NCI-H2227 treated with DMSO at 0.1 percent for 48 hours (cell line): Measurements from ENCODE around the gene CAMSAP1.
"Not testable (repeated sequence)": the region's sequence is repeated elsewhere in the genome, so short reads cannot be mapped to it uniquely, and the experiment has no call there.

Experiments
- DNase-seq: peaks from one replicate; lab custom pipeline; 2025; lab: John Stamatoyannopoulos, UW

CAMSAP1 gene

GRCh38 chr9:135907431-135908092 lies at the start of gene CAMSAP1:
CAMSAP1 (minus strand) TSS chr9:135907546; CDS start chr9:135907159, 387 bp downstream.
- DNase-seq = peak; percentile 88

GRCh38 chr9:135956802-135957174 lies 49.4 kb upstream of the CAMSAP1 start:
- no peak for DNase-seq

GRCh38 chr9:135955934-135956801 lies 48.8 kb upstream of the CAMSAP1 start:
- DNase-seq = no peak

- DNase-seq = no peak
These were observed 45.4 kb upstream of the CAMSAP1 start for GRCh38 chr9:135952664-135953206.

- no peak for DNase-seq
These were observed 44.7 kb upstream of the CAMSAP1 start for GRCh38 chr9:135951889-135952663.

- DNase-seq = not testable (repeated sequence)
These were observed 44.0 kb upstream of the CAMSAP1 start for GRCh38 chr9:135951310-135951709.

- DNase-seq = not testable (repeated sequence)
These were observed 43.5 kb upstream of the CAMSAP1 start for GRCh38 chr9:135950841-135951240.

GRCh38 chr9:135950135-135950682 lies 42.9 kb upstream of the CAMSAP1 start:
- DNase-seq = no peak

GRCh38 chr9:135949501-135950134 lies 42.3 kb upstream of the CAMSAP1 start:
- DNase-seq = no peak

- no peak for DNase-seq
These were observed 41.6 kb upstream of the CAMSAP1 start for GRCh38 chr9:135948968-135949367.

GRCh38 chr9:135948446-135948845 lies 41.1 kb upstream of the CAMSAP1 start:
- DNase-seq = no peak

GRCh38 chr9:135947582-135947981 lies 40.2 kb upstream of the CAMSAP1 start:
- no peak for DNase-seq

GRCh38 chr9:135947105-135947504 lies 39.8 kb upstream of the CAMSAP1 start:
- DNase-seq = not testable (repeated sequence)

GRCh38 chr9:135946392-135946994 lies 39.1 kb upstream of the CAMSAP1 start:
- DNase-seq = no peak

GRCh38 chr9:135945969-135946368 lies 38.6 kb upstream of the CAMSAP1 start:
- DNase-seq = no peak

- no peak for DNase-seq
These were observed 37.3 kb upstream of the CAMSAP1 start for GRCh38 chr9:135944444-135945252.

- DNase-seq = not testable (repeated sequence)
These were observed 36.3 kb upstream of the CAMSAP1 start for GRCh38 chr9:135943604-135944003.

- no peak for DNase-seq
These were observed 34.1 kb upstream of the CAMSAP1 start for GRCh38 chr9:135941288-135941995.
